Panc1 (cell line): ENCODE data around the gene CDC42BPA. TPM values are rescaled to one million over a fixed set of nuclear protein-coding genes. Genes with fewer than 3 reads are reported as not detected.

ENCODE experiments used
- ATAC-seq: fragments of 200-7000 bp; cut with Tn5 transposase; 2 replicates; pipeline ENCODE4 v1.9.1; 2020; ENCODE audit warnings: mild to moderate bottlenecking, moderate library complexity
- BruUV-seq: library from RNA; stranded (reverse); fragments of 400-500 nt; replicated peaks from 2 replicates; lab custom pipeline; 2021; lab: Mats Ljungman, UMichigan
- CTCF ChIA-PET: fragments of 300-600 bp; sonication (Branson Sonifier 250); formaldehyde crosslinking; loops from one replicate; lab custom pipeline; 2022; ENCODE audit warnings: antibody characterized with exemption; lab: Charles Lee
- POLR2A ChIA-PET: fragments of 300-600 bp; sonication (Branson Sonifier 250); formaldehyde crosslinking; loops from one replicate; lab custom pipeline; 2022; ENCODE audit warnings: antibody characterized with exemption; lab: Charles Lee
- DNase-seq: peaks from one replicate; pipeline ENCODE4 v3.0.0-alpha.2; 2010; ENCODE audit warnings: low read depth, low spot score
- H3K27ac ChIP-seq: 2 replicates; pipeline ENCODE4 v1.5.1; 2011; ENCODE audit warnings: mild to moderate bottlenecking, low read length, inconsistent platforms
- H3K27me3 ChIP-seq: fragments of 200-500 bp; sonication (Bioruptor generic); 2 replicates; pipeline ENCODE4 v1.6.0; 2014; ENCODE audit warnings: low read length, inconsistent platforms; ENCODE audit not compliant: control insufficient read depth, insufficient read depth
- H3K36me3 ChIP-seq: fragments of 200-500 bp; sonication (Bioruptor generic); 2 replicates; pipeline ENCODE4 v1.5.1; 2014; ENCODE audit warnings: inconsistent platforms, mild to moderate bottlenecking, low read length, moderate library complexity; ENCODE audit not compliant: control insufficient read depth, insufficient read depth
- H3K4me1 ChIP-seq: 2 replicates; pipeline ENCODE4 v1.5.1; 2011; ENCODE audit warnings: inconsistent platforms, mild to moderate bottlenecking, low read length, moderate library complexity; ENCODE audit not compliant: control insufficient read depth, insufficient read depth
- H3K4me3 ChIP-seq, 2 experiments: 2 replicates each; pipeline ENCODE4 v1.5.1; 2011 to 2012; ENCODE audit warnings: low read depth in 2 of 2, low read length in 2 of 2, mild to moderate bottlenecking in 2 of 2, inconsistent platforms in 1 of 2, moderate library complexity in 1 of 2
- H3K9me3 ChIP-seq: fragments of 200-500 bp; sonication (Bioruptor generic); 2 replicates; pipeline ENCODE4 v1.5.1; 2014; ENCODE audit warnings: low read depth, mild to moderate bottlenecking, inconsistent platforms, low read length, moderate library complexity; ENCODE audit not compliant: control insufficient read depth, insufficient read depth
- CTCF ChIP-seq: fragments of 450-650 bp; IDR thresholded peaks from 2 replicates; pipeline ENCODE4 v1.5.1; 2017; ENCODE audit warnings: mild to moderate bottlenecking
- POLR2AphosphoS5 ChIP-seq: IDR thresholded peaks from 2 replicates; pipeline ENCODE4 v1.6.1; 2012; ENCODE audit warnings: mild to moderate bottlenecking, low read depth, low read length, moderate library complexity
- SIN3A ChIP-seq: IDR thresholded peaks from 2 replicates; pipeline ENCODE4 v1.6.1; 2012; ENCODE audit warnings: low read depth, mild to moderate bottlenecking, low read length, moderate library complexity, borderline replicate concordance; ENCODE audit not compliant: insufficient read depth
- TCF7L2 ChIP-seq: IDR thresholded peaks from 2 replicates; pipeline ENCODE4 v1.6.1; 2011; ENCODE audit warnings: mild to moderate bottlenecking, low read depth, low read length, inconsistent platforms
- in situ Hi-C: cut with HindIII; loops from 2 replicates; pipeline ENCODE4 v1.10.0; 2016; ENCODE audit warnings: low sequenced_read_pairs, low pct_unique_long_range_greater_than_20kb
- intact Hi-C: fragments of 100-400 bp; cut with micrococcal nuclease; formaldehyde crosslinking; loops from one replicate; pipeline ENCODE4 v1.10.0; 2022; ENCODE audit not compliant: unreplicated experiment
- total RNA-seq: library from RNA; stranded (reverse); gene quantifications from one replicate; pipeline ENCODE4 v1.2.1, GENCODE V29; 2021; ENCODE audit not compliant: unreplicated experiment
- TF ChIP-seq, protein P1 (sequence below), 2 experiments: IDR thresholded peaks; 2 replicates each; pipeline ENCODE4 v1.6.1; 2011 to 2012; ENCODE audit warnings: low read depth in 2 of 2, control low read depth in 1 of 2, low read length in 1 of 2, mild to moderate bottlenecking in 1 of 2, moderate library complexity in 1 of 2; ENCODE audit not compliant: insufficient read depth in 1 of 2

The CDC42BPA gene
- total RNA-seq, 1 experiment from 2014 or later, result 32.8 TPM

DNA sequence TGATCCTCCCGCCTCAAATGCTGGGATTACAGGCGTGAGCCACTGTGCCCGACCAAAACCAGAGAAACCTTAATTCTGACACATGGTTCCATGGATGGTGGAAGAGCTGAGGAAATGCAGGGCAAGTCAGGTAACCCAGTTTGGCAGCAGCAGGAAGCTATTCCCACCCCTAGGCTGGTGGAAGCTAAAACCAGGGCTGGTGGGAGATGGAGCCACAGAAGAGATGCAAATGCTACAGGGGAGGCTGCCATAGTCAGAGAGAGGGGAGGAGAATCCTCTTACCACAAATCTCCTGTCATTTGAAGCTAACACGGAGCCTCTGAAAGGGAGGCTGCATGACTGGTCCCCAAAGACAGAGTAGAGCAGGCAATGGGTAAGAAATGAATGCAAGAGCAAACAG, 4.1 kb upstream of the CDC42BPA start:
- no peaks in the 10 kb centered on the region for H3K36me3 ChIP-seq
- POLR2A ChIA-PET, result no interaction called here
- DNase-seq (no peak), ATAC-seq (no peak)
- peaks cover 6% of the 10 kb centered on the region for H3K4me1 ChIP-seq
- CTCF ChIA-PET, result no interaction called here
- intact Hi-C loops (no loop called here), in situ Hi-C loops (no loop called here)
- no peak overlapping the region for H3K27ac ChIP-seq
- no peaks in the 10 kb centered on the region for H3K27me3 ChIP-seq
- H3K4me3 ChIP-seq, result no peak overlapping the region
- H3K9me3 ChIP-seq, result no peaks in the 10 kb centered on the region
- TF ChIP-seq TCF7L2, result no peak
- TF ChIP-seq, protein P1, sequence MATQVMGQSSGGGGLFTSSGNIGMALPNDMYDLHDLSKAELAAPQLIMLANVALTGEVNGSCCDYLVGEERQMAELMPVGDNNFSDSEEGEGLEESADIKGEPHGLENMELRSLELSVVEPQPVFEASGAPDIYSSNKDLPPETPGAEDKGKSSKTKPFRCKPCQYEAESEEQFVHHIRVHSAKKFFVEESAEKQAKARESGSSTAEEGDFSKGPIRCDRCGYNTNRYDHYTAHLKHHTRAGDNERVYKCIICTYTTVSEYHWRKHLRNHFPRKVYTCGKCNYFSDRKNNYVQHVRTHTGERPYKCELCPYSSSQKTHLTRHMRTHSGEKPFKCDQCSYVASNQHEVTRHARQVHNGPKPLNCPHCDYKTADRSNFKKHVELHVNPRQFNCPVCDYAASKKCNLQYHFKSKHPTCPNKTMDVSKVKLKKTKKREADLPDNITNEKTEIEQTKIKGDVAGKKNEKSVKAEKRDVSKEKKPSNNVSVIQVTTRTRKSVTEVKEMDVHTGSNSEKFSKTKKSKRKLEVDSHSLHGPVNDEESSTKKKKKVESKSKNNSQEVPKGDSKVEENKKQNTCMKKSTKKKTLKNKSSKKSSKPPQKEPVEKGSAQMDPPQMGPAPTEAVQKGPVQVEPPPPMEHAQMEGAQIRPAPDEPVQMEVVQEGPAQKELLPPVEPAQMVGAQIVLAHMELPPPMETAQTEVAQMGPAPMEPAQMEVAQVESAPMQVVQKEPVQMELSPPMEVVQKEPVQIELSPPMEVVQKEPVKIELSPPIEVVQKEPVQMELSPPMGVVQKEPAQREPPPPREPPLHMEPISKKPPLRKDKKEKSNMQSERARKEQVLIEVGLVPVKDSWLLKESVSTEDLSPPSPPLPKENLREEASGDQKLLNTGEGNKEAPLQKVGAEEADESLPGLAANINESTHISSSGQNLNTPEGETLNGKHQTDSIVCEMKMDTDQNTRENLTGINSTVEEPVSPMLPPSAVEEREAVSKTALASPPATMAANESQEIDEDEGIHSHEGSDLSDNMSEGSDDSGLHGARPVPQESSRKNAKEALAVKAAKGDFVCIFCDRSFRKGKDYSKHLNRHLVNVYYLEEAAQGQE (IDR thresholded peaks at IDR 0.05; ENCODE audit: insufficient read depth in 1 of 2, low read depth in 2 of 2, low read length in 1 of 2), result no peak
- no peak for TF ChIP-seq CTCF
- TF ChIP-seq POLR2AphosphoS5, result no peak
- no peak for TF ChIP-seq SIN3A
- BruUV-seq, result no TSS peak

GRCh38 chr1:227321035-227321434, 2.7 kb upstream of the CDC42BPA start:
- no peak for ATAC-seq

More at GRCh38 chr1:227321035-227321434, 2.7 kb upstream of the CDC42BPA start:
- ChIA-PET CTCF (interaction anchor here (0.6 kb wide), 1 partner anchor 20 kb away, joined by 7 read pairs; no protein-coding TSS in a partner anchor), POLR2A (no interaction called here)
- Histone ChIP-seq H3K36me3 (no peaks in the 10 kb centered on the region), H3K27me3 (no peaks in the 10 kb centered on the region), H3K4me1 (peaks cover 6% of the 10 kb centered on the region), H3K9me3 (no peaks in the 10 kb centered on the region), H3K27ac (no peak overlapping the region), H3K4me3 (no peak overlapping the region)
- in situ Hi-C loops, result no loop called here
- no TSS peak for BruUV-seq
- DNase-seq, result no peak
- intact Hi-C loops, result no loop called here
- TF ChIP-seq CTCF, result no peak
- TF ChIP-seq, protein P1 (IDR thresholded peaks at IDR 0.05; ENCODE audit: insufficient read depth in 1 of 2, low read depth in 2 of 2, low read length in 1 of 2), result no peak
- no peak for TF ChIP-seq TCF7L2
- TF ChIP-seq SIN3A, result no peak
- no peak for TF ChIP-seq POLR2AphosphoS5
